SK-N-SH treated with all-trans-retinoic acid at 6 μM for 48 hours (cell line): ENCODE measurements around the gene DTL.

Source experiments
- ARNTL ChIP-seq: fragments of 450-650 bp; formaldehyde crosslinking; IDR thresholded peaks from 2 replicates; pipeline ENCODE4 v1.5.0; 2020; ENCODE audit warnings: low read depth, mild to moderate bottlenecking, moderate library complexity, borderline replicate concordance
- OSR1 ChIP-seq: fragments of 250-450 bp; sonication (Bioruptor Pico); IDR thresholded peaks from 2 replicates; pipeline ENCODE4 v1.8.0; 2022; ENCODE audit warnings: moderate library complexity, mild to moderate bottlenecking, inconsistent platforms
- POU6F1 ChIP-seq: fragments of 250-450 bp; sonication (Bioruptor Pico); IDR thresholded peaks from 2 replicates; pipeline ENCODE4 v1.8.0; 2021; ENCODE audit warnings: low read depth, mild to moderate bottlenecking, moderate library complexity, borderline replicate concordance
- PPARA ChIP-seq: fragments of 250-450 bp; sonication (Bioruptor Pico); IDR thresholded peaks from 2 replicates; pipeline ENCODE4 v1.5.0; 2020; ENCODE audit warnings: mild to moderate bottlenecking, borderline replicate concordance
- TCF4 ChIP-seq: fragments of 250-450 bp; sonication (Bioruptor Pico); IDR thresholded peaks from 2 replicates; pipeline ENCODE4 v1.8.0; 2021; ENCODE audit warnings: mild to moderate bottlenecking, moderate library complexity, borderline replicate concordance
- TSHZ2 ChIP-seq: fragments of 250-450 bp; sonication (Bioruptor Pico); IDR thresholded peaks from 2 replicates; pipeline ENCODE4 v1.5.0; 2020; ENCODE audit warnings: mild to moderate bottlenecking, moderate library complexity
- ZFP3 ChIP-seq: fragments of 250-450 bp; sonication (Bioruptor Pico); IDR thresholded peaks from 2 replicates; pipeline ENCODE4 v1.5.0; 2020; ENCODE audit warnings: mild to moderate bottlenecking, moderate library complexity
- ZNF565 ChIP-seq: fragments of 450-650 bp; formaldehyde crosslinking; conservative IDR thresholded peaks from 2 replicates; pipeline ENCODE4 v1.5.0; 2020; ENCODE audit warnings: low read depth, mild to moderate bottlenecking, moderate library complexity
- ZNF70 ChIP-seq: fragments of 450-650 bp; formaldehyde crosslinking; IDR thresholded peaks from 2 replicates; pipeline ENCODE4 v1.5.0; 2020; ENCODE audit warnings: mild to moderate bottlenecking, moderate library complexity
- ZNF8 ChIP-seq: fragments of 450-650 bp; formaldehyde crosslinking; IDR thresholded peaks from 2 replicates; pipeline ENCODE4 v1.5.0; 2020; ENCODE audit warnings: mild to moderate bottlenecking, moderate library complexity
- TF ChIP-seq, protein P1 (sequence below): fragments of 250-450 bp; sonication (Bioruptor Pico); IDR thresholded peaks from 2 replicates; pipeline ENCODE4 v1.5.1; 2021; ENCODE audit warnings: mild to moderate bottlenecking, moderate library complexity
- TF ChIP-seq, protein P2 (sequence below): fragments of 250-450 bp; sonication (Bioruptor Pico); IDR thresholded peaks from 2 replicates; pipeline ENCODE4 v1.8.0; 2020; ENCODE audit warnings: mild to moderate bottlenecking, moderate library complexity, borderline replicate concordance

DNA sequence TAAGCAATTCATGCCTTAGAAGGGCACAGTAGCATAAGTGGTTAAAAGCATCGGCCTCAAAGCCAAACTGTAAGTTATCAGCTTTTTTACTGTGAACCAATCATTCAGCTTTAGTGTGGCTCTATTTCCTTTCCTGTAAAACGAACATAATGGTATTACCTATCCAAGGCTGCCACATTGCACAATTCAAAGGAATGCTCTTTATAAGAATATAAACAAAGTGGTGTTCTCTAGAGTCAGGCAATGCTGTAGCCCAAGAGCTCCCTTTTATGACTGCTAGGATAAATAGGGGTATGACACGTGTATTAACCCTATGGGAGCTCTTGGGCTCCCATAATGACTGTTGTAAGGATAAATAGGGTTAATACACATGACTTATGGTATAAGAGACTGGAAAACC, 25.5 kb upstream of the DTL start:
- no peak for TF ChIP-seq ZNF565 (CRISPR knock-in tag)
- TF ChIP-seq, protein P1, sequence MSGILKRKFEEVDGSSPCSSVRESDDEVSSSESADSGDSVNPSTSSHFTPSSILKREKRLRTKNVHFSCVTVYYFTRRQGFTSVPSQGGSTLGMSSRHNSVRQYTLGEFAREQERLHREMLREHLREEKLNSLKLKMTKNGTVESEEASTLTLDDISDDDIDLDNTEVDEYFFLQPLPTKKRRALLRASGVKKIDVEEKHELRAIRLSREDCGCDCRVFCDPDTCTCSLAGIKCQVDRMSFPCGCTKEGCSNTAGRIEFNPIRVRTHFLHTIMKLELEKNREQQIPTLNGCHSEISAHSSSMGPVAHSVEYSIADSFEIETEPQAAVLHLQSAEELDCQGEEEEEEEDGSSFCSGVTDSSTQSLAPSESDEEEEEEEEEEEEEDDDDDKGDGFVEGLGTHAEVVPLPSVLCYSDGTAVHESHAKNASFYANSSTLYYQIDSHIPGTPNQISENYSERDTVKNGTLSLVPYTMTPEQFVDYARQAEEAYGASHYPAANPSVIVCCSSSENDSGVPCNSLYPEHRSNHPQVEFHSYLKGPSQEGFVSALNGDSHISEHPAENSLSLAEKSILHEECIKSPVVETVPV (CRISPR knock-in tag) = no peak
- TF ChIP-seq ZFP3 (CRISPR knock-in tag) = no peak
- TF ChIP-seq POU6F1 (CRISPR knock-in tag) = no peak
- no peak for TF ChIP-seq ARNTL (CRISPR knock-in tag)
- no peak for TF ChIP-seq ZNF70 (CRISPR knock-in tag)
- TF ChIP-seq ZNF8 (CRISPR knock-in tag) = no peak
- TF ChIP-seq, protein P2, sequence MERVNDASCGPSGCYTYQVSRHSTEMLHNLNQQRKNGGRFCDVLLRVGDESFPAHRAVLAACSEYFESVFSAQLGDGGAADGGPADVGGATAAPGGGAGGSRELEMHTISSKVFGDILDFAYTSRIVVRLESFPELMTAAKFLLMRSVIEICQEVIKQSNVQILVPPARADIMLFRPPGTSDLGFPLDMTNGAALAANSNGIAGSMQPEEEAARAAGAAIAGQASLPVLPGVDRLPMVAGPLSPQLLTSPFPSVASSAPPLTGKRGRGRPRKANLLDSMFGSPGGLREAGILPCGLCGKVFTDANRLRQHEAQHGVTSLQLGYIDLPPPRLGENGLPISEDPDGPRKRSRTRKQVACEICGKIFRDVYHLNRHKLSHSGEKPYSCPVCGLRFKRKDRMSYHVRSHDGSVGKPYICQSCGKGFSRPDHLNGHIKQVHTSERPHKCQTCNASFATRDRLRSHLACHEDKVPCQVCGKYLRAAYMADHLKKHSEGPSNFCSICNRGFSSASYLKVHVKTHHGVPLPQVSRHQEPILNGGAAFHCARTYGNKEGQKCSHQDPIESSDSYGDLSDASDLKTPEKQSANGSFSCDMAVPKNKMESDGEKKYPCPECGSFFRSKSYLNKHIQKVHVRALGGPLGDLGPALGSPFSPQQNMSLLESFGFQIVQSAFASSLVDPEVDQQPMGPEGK (CRISPR knock-in tag) = no peak
- TF ChIP-seq TCF4 (CRISPR knock-in tag) = no peak
- no peak for TF ChIP-seq PPARA (CRISPR knock-in tag)
- no peak for TF ChIP-seq OSR1
- no peak for TF ChIP-seq TSHZ2
